ENCODE data around the gene HPCAL4.

The HPCAL4 gene

GRCh38 chr1:39689214-39689613 is 2.0 kb downstream of the HPCAL4 start (continued):
- TF ChIP-seq PRDM10 (tag by site-specific recombination; IDR thresholded peaks at IDR 0.05), result no peak
- no peak for TF ChIP-seq ZNF18 (tag by site-specific recombination; IDR thresholded peaks at IDR 0.05)
- no peak for TF ChIP-seq FEZF1 (tag by site-specific recombination; IDR thresholded peaks at IDR 0.05)
- TF ChIP-seq SETDB1 (IDR thresholded peaks at IDR 0.05; ENCODE audit: insufficient read length, low read length), result no peak
- TF ChIP-seq ZNF169 (tag by site-specific recombination; IDR thresholded peaks at IDR 0.05), result no peak
- TF ChIP-seq ZBTB44 (tag by site-specific recombination; IDR thresholded peaks at IDR 0.05), result no peak
- TF ChIP-seq ZNF555 (tag by site-specific recombination; conservative IDR thresholded peaks at IDR 0.05), result no peak
- no peak for TF ChIP-seq ZNF585B (tag by site-specific recombination; IDR thresholded peaks at IDR 0.05)
- TF ChIP-seq ZXDB (tag by site-specific recombination; IDR thresholded peaks at IDR 0.05), result no peak
- TF ChIP-seq HOXA7 (CRISPR knock-in tag; IDR thresholded peaks at IDR 0.05; ENCODE audit: borderline replicate concordance), result no peak

GRCh38 chr1:39688706-39689105 is 2.5 kb downstream of the HPCAL4 start:
- no peak overlapping the region for H3K4me3 ChIP-seq (ENCODE audit: low read depth, low read length)
- TF ChIP-seq ZNF555 (tag by site-specific recombination; conservative IDR thresholded peaks at IDR 0.05), result no peak
- TF ChIP-seq KLF8 (tag by site-specific recombination; IDR thresholded peaks at IDR 0.05), result no peak
- no peak for TF ChIP-seq ZBTB20 (tag by site-specific recombination; IDR thresholded peaks at IDR 0.05)
- POLR2A ChIA-PET, result no interaction called here
- no peaks in the 10 kb centered on the region for H3K9me3 ChIP-seq (ENCODE audit: control insufficient read depth, insufficient read depth, low read depth, low read length)
- no peaks in the 10 kb centered on the region for H3K4me1 ChIP-seq (ENCODE audit: control insufficient read depth, insufficient read depth, low read length)
- CTCF ChIA-PET, result interaction anchor here (0.6 to 1.4 kb wide), 3 partner anchors 31 to 278 kb away, joined by 3 to 11 read pairs (median 9); no protein-coding TSS in a partner anchor
- no peak overlapping the region for H3K27ac ChIP-seq (ENCODE audit: extremely low read depth, low read depth, low read length)
- H3K36me3 ChIP-seq (ENCODE audit: control insufficient read depth in 2 of 2, insufficient read depth in 1 of 2, low read length in 2 of 2), result no peaks in the 10 kb centered on the region

- POLR2A ChIA-PET, result no interaction called here
Measured at GRCh38 chr1:39687243-39687642, 4.0 kb downstream of the HPCAL4 start.

More at GRCh38 chr1:39687243-39687642, 4.0 kb downstream of the HPCAL4 start:
- Histone ChIP-seq H3K4me3 (ENCODE audit: low read depth, low read length) (no peak overlapping the region), H3K27ac (ENCODE audit: extremely low read depth, low read depth, low read length) (no peak overlapping the region), H3K36me3 (ENCODE audit: control insufficient read depth in 2 of 2, insufficient read depth in 1 of 2, low read length in 2 of 2) (no peaks in the 10 kb centered on the region), H3K4me1 (ENCODE audit: control insufficient read depth, insufficient read depth, low read length) (no peaks in the 10 kb centered on the region), H3K9me3 (ENCODE audit: control insufficient read depth, insufficient read depth, low read depth, low read length) (no peaks in the 10 kb centered on the region)
- TF ChIP-seq ZFHX2 (tag by site-specific recombination; conservative IDR thresholded peaks at IDR 0.05), result peak; percentile 38; the same call in 1 of the 2 replicates
- TF ChIP-seq PRDM6 (tag by site-specific recombination; IDR thresholded peaks at IDR 0.05), result no peak
- TF ChIP-seq MZF1 (tag by site-specific recombination; IDR thresholded peaks at IDR 0.05; ENCODE audit: borderline replicate concordance), result no peak
- no peak for TF ChIP-seq KLF7 (tag by site-specific recombination; IDR thresholded peaks at IDR 0.05; ENCODE audit: borderline replicate concordance)
- TF ChIP-seq EGR2 (tag by site-specific recombination; IDR thresholded peaks at IDR 0.05; ENCODE audit: low read depth), result peak; percentile 55
- CTCF ChIA-PET, result interaction anchor here (1.4 kb wide), 1 partner anchor 29 kb away, joined by 11 read pairs; no protein-coding TSS in a partner anchor

Data from HEK293 (cell line).